K562 (cell line): ENCODE data around the gene PGS1. TPM values are rescaled to one million over a fixed set of nuclear protein-coding genes. Genes with fewer than 3 reads are reported as not detected.

ENCODE experiments used
- ELF2 ChIP-seq: fragments of 250-450 bp; sonication (Bioruptor Pico); IDR thresholded peaks from 2 replicates; pipeline ENCODE4 v1.5.0; 2021; ENCODE audit warnings: mild to moderate bottlenecking
- FOXJ2 ChIP-seq: fragments of 200-800 bp; sonication (Bioruptor generic); IDR thresholded peaks from 2 replicates; pipeline ENCODE4 v1.6.1; 2016; ENCODE audit warnings: missing genetic modification characterization, missing compliant biosample characterization
- JUND ChIP-seq, 2 experiments: IDR thresholded peaks; 2 replicates in 1 of 2; 3 replicates in 1 of 2; pipeline ENCODE4 v1.6.1; 2011; ENCODE audit warnings: borderline replicate concordance in 2 of 2, low read depth in 2 of 2, low read length in 2 of 2, improper control_type of control experiment in 1 of 2, missing biosample characterization in 1 of 2, missing genetic modification characterization in 1 of 2, missing genetic modification reagents in 1 of 2
- POLR2G ChIP-seq: fragments of 200-400 bp; formaldehyde crosslinking; IDR thresholded peaks from 2 replicates; pipeline ENCODE4 v1.6.1; 2017; ENCODE audit warnings: low read depth, mild to moderate bottlenecking, antibody characterized with exemption, low read length, moderate library complexity
- U2AF1 ChIP-seq: fragments of 200-400 bp; formaldehyde crosslinking; optimal IDR thresholded peaks from 2 replicates; pipeline ENCODE3; 2017; ENCODE audit warnings: mild to moderate bottlenecking, low read depth, low read length, moderate library complexity
- ZNF436 ChIP-seq: fragments of 250-450, 450-650 bp; sonication (Bioruptor Pico); formaldehyde crosslinking; IDR thresholded peaks from 2 replicates; pipeline ENCODE4 v1.7.0; 2020; ENCODE audit warnings: mild to moderate bottlenecking
- polyA plus RNA-seq, 8 experiments: library from polyadenylated mRNA; depleted of rRNA in 4 of 8; stranded (reverse) in 5 of 8; unstranded in 3 of 8; fragments of >200 nt; fragmentation: Nextera tagmentation in 2 of 8; fragmentation: Illumina TruSeq in 1 of 8; extraction: Ambion mirVana in 2 of 8; extraction: Trizol in 1 of 8; gene quantifications; 2 replicates each; pipeline versions ENCODE4 v1.2.1 to v1.2.3, GENCODE V29; 2011 to 2014; ENCODE audit warnings: inconsistent platforms in 1 of 8, missing spikeins in 1 of 8
- total RNA-seq, 7 experiments: library from RNA; depleted of rRNA in 6 of 7; stranded (reverse); fragments of >200 nt in 6 of 7; fragmentation: Illumina TruSeq in 2 of 7; extraction: Trizol in 2 of 7; gene quantifications; 2 replicates each; pipeline versions ENCODE4 v1.2.1 to v1.2.3, GENCODE V29; 2011 to 2021; ENCODE audit warnings: low replicate concordance in 1 of 7
- TF ChIP-seq, protein P1 (sequence below): fragments of 450-650 bp; formaldehyde crosslinking; IDR thresholded peaks from 2 replicates; pipeline ENCODE4 v1.4.0; 2020; ENCODE audit warnings: mild to moderate bottlenecking, moderate library complexity
- TF ChIP-seq, protein P2 (sequence below): sonication (generic); formaldehyde crosslinking; IDR thresholded peaks from 2 replicates; pipeline ENCODE4 v1.8.1; 2023; ENCODE audit warnings: mild to moderate bottlenecking, missing genetic modification reagents
- TF ChIP-seq, protein P3 (sequence below), 3 experiments: fragments of 200-800 bp in 1 of 3; fragments of 250-450 bp in 1 of 3; fragments of 450-650 bp in 1 of 3; sonication (Bioruptor Pico) in 1 of 3; sonication (Bioruptor generic) in 1 of 3; formaldehyde crosslinking in 1 of 3; IDR thresholded peaks; 2 replicates each; pipeline versions ENCODE4 v1.6.1 to v1.8.0; 2016 to 2022; ENCODE audit warnings: mild to moderate bottlenecking in 2 of 3, missing genetic modification characterization in 2 of 3, missing compliant biosample characterization in 1 of 3, moderate library complexity in 1 of 3

PGS1 gene
- total and polyA plus RNA-seq, 9 of the 15 experiments (the other 6 are each of a cell fraction or from before 2014, with no cell fraction given), result 1.3 to 39.4 (median 22.3) TPM

DNA sequence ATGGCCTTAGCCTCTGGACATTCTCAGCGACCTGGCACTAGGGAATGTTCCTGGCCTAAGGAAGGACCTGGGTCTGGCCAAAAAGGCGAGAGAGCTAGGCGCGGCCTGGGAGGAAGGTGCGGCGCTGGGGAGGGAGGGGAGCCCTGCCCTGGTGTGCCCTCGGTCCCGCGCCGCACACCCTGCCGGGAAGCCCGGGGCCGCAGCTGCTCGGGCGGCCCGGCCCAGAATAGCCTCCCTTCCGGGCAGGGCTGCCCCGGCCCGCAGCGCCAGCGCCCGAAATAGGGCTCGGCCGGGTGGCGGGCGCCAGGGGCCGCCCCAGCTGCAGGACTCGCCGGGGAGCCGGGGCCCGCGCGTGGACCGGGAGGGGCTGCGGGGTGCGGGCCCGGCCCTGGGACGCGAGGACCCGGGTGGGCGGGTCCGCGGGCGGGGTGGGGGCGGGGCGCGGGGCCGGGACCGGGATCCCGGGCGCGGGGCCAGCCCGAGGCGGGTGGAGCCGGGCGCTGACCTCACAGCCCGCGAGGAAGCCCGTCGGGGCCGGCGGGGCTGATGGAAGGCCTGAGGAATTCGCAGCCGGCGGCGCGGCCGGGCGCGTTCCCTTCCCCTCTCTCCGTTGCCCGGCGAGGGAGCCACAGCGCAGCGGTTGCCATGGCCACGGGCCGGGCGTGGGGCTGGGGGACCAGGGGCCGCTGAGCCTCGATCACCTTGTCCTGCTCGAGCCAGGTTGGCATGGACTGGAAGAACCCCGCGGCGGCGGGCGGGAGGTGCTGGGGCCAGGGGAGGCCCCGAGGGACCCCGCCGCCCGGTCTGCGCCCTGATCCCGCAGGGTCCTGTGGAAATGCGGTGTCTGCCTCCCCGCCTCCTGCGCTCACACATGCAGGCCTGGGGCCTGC lies 36.6 kb upstream of the PGS1 start (continued):
- TF ChIP-seq ZNF436 (CRISPR knock-in tag) (no peak), FOXJ2 (no peak), POLR2G (peak; percentile 63), JUND (IDR thresholded peaks at IDR 0.05; ENCODE audit: borderline replicate concordance, low read depth, low read length) (0 out of 2 replicates have a peak, but pooled peaks have one; percentile 18), JUND (tag; IDR thresholded peaks at IDR 0.05; ENCODE audit: borderline replicate concordance, low read depth, low read length) (no peak; the same call in 2 of the 3 replicates), ELF2 (no peak), U2AF1 (peak; percentile 28)
- TF ChIP-seq, protein P1, sequence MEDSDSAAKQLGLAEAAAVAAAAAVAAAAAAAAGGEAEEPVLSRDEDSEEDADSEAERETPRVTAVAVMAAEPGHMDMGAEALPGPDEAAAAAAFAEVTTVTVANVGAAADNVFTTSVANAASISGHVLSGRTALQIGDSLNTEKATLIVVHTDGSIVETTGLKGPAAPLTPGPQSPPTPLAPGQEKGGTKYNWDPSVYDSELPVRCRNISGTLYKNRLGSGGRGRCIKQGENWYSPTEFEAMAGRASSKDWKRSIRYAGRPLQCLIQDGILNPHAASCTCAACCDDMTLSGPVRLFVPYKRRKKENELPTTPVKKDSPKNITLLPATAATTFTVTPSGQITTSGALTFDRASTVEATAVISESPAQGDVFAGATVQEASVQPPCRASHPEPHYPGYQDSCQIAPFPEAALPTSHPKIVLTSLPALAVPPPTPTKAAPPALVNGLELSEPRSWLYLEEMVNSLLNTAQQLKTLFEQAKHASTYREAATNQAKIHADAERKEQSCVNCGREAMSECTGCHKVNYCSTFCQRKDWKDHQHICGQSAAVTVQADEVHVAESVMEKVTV, result no peak
- TF ChIP-seq, protein P2, sequence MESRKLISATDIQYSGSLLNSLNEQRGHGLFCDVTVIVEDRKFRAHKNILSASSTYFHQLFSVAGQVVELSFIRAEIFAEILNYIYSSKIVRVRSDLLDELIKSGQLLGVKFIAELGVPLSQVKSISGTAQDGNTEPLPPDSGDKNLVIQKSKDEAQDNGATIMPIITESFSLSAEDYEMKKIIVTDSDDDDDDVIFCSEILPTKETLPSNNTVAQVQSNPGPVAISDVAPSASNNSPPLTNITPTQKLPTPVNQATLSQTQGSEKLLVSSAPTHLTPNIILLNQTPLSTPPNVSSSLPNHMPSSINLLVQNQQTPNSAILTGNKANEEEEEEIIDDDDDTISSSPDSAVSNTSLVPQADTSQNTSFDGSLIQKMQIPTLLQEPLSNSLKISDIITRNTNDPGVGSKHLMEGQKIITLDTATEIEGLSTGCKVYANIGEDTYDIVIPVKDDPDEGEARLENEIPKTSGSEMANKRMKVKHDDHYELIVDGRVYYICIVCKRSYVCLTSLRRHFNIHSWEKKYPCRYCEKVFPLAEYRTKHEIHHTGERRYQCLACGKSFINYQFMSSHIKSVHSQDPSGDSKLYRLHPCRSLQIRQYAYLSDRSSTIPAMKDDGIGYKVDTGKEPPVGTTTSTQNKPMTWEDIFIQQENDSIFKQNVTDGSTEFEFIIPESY (CRISPR knock-in tag), result peak; percentile 4; the same call in 1 of the 2 replicates
- TF ChIP-seq, protein P3, sequence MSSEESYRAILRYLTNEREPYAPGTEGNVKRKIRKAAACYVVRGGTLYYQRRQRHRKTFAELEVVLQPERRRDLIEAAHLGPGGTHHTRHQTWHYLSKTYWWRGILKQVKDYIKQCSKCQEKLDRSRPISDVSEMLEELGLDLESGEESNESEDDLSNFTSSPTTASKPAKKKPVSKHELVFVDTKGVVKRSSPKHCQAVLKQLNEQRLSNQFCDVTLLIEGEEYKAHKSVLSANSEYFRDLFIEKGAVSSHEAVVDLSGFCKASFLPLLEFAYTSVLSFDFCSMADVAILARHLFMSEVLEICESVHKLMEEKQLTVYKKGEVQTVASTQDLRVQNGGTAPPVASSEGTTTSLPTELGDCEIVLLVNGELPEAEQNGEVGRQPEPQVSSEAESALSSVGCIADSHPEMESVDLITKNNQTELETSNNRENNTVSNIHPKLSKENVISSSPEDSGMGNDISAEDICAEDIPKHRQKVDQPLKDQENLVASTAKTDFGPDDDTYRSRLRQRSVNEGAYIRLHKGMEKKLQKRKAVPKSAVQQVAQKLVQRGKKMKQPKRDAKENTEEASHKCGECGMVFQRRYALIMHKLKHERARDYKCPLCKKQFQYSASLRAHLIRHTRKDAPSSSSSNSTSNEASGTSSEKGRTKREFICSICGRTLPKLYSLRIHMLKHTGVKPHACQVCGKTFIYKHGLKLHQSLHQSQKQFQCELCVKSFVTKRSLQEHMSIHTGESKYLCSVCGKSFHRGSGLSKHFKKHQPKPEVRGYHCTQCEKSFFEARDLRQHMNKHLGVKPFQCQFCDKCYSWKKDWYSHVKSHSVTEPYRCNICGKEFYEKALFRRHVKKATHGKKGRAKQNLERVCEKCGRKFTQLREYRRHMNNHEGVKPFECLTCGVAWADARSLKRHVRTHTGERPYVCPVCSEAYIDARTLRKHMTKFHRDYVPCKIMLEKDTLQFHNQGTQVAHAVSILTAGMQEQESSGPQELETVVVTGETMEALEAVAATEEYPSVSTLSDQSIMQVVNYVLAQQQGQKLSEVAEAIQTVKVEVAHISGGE (CRISPR knock-in tag; IDR thresholded peaks at IDR 0.05), result peak in 1 of 3 experiments; percentile 80; a peak in 3 of 6 replicates
